NOMO-1 (cell line): Measurements from ENCODE around the gene ZNF624.

Experiments used
- DNase-seq, 2 experiments: peaks; one replicate each; lab custom pipeline; 2025; ENCODE audit not compliant: unreplicated experiment in 2 of 2; lab: John Stamatoyannopoulos, UW

ZNF624 gene

GRCh38 chr17:16599537-16599936 lies 54.1 kb downstream of the ZNF624 start:
- DNase-seq: no peak

DNA sequence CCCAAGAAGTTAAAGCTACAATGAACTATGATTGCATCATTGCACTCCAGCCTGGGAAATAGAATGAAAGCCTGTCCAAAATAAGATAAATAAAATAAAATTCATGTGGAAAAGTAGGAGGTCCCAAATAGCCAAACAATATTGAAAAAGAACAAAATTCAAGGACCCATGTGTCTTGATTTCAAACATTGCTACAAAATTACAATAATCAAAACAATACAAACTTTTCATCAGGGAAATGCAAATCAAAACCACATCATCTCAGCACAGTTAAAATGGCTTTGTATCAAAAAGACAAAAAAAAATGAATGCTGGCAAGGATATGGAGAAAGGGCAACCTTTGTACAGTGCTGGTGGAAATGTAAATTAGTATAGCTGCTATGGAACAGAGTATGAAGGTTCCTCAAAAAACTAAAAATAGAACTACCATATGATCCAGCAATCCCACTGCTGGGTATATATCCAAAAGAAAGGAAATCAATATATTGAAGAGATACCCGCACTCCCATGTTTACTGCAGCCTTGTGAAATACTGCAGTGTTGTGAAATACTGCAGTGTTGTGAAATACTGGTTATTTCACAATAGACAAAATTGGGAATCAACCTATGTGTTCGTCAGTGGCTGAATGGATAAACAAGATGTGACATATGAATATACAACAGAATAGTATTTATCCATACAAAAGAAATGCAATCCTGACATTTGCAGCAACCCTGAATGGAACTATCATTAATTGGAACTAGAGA lies 60.1 kb downstream of the ZNF624 start:
- DNase-seq: peak in 1 of 2 experiments; percentile 3

DNA sequence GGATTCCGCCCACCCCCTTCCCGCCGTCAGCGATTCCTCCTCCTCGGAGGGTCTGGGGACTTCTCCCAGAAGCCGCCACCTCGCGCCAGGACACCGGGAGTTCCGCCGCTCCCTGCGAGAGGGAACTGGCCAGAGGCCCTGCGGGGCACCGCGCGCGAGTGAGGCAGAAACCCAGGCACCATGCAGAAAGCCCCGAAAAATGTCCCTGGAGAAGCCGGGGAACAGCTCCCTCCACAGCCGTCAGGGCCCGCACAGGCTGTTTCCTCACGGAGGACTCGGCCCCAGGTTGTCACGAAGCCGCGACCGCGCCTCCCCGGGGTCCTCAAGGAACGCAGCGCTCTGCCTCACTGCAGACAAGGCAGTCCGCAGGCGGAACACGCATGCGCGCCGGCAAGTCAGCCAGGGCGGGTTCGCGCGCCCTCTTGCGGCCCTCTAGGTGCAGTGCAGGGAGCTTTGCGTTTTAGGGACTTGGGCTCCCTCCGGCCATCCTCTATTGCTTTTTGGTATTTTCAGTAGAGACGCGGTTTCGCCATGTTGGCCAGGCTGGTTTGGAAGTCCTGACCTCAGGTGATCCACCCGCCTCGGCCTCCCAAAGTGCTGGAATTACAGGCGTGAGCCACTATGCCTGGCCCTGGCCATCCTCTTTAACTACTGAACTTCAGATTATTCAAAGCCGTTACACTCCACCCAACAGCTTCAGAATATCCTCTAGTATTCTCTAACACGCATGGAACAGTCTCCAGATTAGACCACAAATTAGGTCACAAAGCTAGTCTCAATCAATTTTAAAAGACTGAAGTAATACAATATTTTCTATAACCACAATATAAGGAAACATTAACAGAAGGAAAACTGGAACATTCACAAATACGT lies 64.3 kb downstream of the ZNF624 start:
- DNase-seq: peak; percentile 82 to 86

GRCh38 chr17:16585796-16586195 lies 67.9 kb downstream of the ZNF624 start:
- DNase-seq: no peak

DNA sequence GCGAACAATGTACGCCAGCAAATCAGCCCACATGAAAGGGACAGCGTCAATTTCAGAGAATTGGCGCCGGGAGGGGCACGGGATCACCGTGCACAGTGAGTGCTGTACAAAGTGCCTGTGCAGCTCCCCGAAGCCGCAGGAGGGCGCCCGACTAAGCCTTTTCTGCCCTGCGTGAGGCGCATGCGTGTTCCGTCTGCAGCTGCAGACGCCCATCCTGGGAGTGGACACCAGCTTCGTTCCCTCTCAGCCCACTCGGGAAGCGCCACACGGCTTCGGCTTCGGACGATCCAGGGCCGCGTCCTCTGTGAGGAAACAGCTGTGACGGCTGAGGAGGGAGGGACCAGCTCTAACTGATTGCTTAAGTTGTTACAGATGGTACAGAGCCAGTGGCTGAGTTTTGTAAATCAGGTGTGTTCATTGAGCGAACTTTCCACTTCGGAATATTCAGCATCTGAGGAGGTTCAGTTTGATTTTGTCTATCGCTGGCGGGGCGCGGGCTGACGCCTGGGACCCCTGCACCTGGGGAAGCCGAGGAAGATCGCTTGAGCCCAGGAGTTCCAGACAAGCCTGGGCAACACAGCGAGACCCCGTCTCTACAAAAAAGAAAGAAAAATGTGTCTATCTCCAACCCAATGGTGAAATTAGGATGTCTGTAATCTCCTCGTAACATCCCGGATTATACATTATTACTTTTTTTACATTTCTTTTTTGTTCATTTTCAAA lies 69.2 kb downstream of the ZNF624 start:
- DNase-seq: peak; percentile 81 to 85

DNA sequence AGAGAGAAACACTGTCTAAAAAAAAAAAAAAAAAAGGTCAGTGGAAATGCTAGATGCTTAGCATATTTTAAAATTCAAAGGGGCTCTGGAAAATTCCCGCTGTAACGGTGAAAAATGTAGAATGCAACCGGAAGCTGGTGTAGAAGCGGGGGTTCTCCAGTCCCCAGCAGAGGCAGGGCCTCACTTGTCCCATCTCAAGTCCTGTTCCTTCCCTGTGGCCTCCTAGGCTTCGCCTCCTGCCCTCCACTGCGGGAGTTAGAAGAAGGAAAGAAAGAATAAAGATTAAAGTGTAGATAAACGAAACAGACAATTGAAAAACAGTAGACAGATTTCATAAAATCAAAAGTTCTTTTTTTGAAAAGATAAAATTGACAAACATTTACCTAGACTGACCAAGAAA lies 69.9 kb downstream of the ZNF624 start:
- DNase-seq: no peak

GRCh38 chr17:16573466-16573865 lies 80.2 kb downstream of the ZNF624 start:
- DNase-seq: no peak
